Keratinocyte (primary cell): Measurements from ENCODE around the gene TBC1D10B.

ENCODE experiments used
- CTCF ChIP-seq, 3 experiments: IDR thresholded peaks in 1 of 3; conservative IDR thresholded peaks in 1 of 3; optimal IDR thresholded peaks in 1 of 3; 2 replicates in 2 of 3; 3 replicates in 1 of 3; pipeline versions ENCODE3 to v1.5.1; 2011; ENCODE audit warnings: low read length in 3 of 3, mild to moderate bottlenecking in 3 of 3, moderate library complexity in 2 of 3, control low read depth in 1 of 3, inconsistent platforms in 1 of 3; ENCODE audit not compliant: insufficient read depth in 2 of 3; ENCODE audit errors: extremely low read depth in 1 of 3
- EZH2 ChIP-seq: IDR thresholded peaks from one replicate; pipeline ENCODE4 v1.6.1; 2012; ENCODE audit warnings: inconsistent platforms, mild to moderate bottlenecking, low read length, moderate library complexity

GRCh38 chr16:30359871-30360170, 10.5 kb downstream of the TBC1D10B start:
- TF ChIP-seq CTCF (optimal IDR thresholded peaks at IDR 0.05 in 1 of 3, IDR thresholded peaks at IDR 0.05 in 1 of 3, conservative IDR thresholded peaks at IDR 0.05 in 1 of 3; ENCODE audit: extremely low read depth in 1 of 3, insufficient read depth in 2 of 3, low read length in 3 of 3) (no peak), EZH2 (no peak)
